Neutrophil (primary cell): Measurements from ENCODE around the gene RSPRY1.

Experiments
- H3K27ac ChIP-seq: fragments of 200-600 bp; sonication (generic); 2 replicates; pipeline ENCODE4 v1.5.1; 2016; ENCODE audit warnings: mild to moderate bottlenecking, moderate library complexity
- H3K27me3 ChIP-seq: fragments of 200-600 bp; sonication (generic); 2 replicates; pipeline ENCODE4 v1.6.0; 2016; ENCODE audit warnings: mild to moderate bottlenecking
- H3K36me3 ChIP-seq: fragments of 200-600 bp; sonication (generic); 2 replicates; pipeline ENCODE4 v1.5.1; 2017
- H3K4me1 ChIP-seq, 2 experiments: fragments of 200-600 bp in 1 of 2; sonication (generic) in 1 of 2; 1 replicate in 1 of 2; 2 replicates in 1 of 2; pipeline versions ENCODE4 v1.5.1 to v1.6.1; 2013 to 2016; ENCODE audit warnings: low read depth in 1 of 2, low read length in 1 of 2, mild to moderate bottlenecking in 1 of 2, moderate library complexity in 1 of 2; ENCODE audit not compliant: control insufficient read depth in 1 of 2, insufficient read depth in 1 of 2
- H3K4me3 ChIP-seq, 2 experiments: fragments of 200-600 bp in 1 of 2; sonication (generic) in 1 of 2; 1 replicate in 1 of 2; 2 replicates in 1 of 2; pipeline ENCODE4 v1.5.1; 2013 to 2016; ENCODE audit warnings: low read depth in 1 of 2, low read length in 1 of 2, mild to moderate bottlenecking in 1 of 2, moderate library complexity in 1 of 2
- H3K9me3 ChIP-seq: fragments of 200-600 bp; sonication (generic); 2 replicates; pipeline ENCODE4 v1.5.1; 2016
- TF ChIP-seq, protein P1 (sequence below): fragments of 200-600 bp; sonication (generic); IDR thresholded peaks from 2 replicates; pipeline ENCODE4 v1.5.1; 2016; ENCODE audit warnings: antibody characterized with exemption

RSPRY1 gene

DNA sequence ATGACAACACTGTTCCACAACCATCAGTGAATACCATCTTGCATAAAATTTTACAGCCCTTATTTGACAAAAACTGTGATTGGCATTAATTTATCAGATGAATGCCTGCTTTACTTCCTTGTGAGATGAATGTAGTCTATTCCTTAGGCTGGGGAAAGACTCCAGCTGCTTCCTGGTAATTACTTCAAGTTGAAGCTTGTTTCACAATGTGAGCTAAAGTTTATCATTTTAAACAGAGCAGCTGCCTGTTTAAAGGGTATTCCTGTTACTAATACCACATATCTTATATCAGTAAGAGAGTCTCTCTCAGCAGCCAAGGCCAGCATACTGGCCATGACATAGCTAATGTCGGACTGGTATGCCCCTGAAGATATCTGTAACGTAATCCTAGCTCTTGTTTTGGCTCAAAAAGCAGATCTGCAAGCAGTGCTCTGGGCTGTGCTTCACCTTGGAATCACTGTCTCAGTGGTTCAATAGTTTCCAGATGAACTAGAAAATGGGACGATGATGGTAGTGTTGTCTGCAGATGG lies 45.8 kb downstream of the RSPRY1 start:
- no peaks in the 10 kb centered on the region for H3K4me1 ChIP-seq
- no peaks in the 10 kb centered on the region for H3K27me3 ChIP-seq
- H3K4me3 ChIP-seq: no peak overlapping the region
- peaks cover 87% of the 10 kb centered on the region for H3K36me3 ChIP-seq
- no peaks in the 10 kb centered on the region for H3K9me3 ChIP-seq
- TF ChIP-seq, protein P1, sequence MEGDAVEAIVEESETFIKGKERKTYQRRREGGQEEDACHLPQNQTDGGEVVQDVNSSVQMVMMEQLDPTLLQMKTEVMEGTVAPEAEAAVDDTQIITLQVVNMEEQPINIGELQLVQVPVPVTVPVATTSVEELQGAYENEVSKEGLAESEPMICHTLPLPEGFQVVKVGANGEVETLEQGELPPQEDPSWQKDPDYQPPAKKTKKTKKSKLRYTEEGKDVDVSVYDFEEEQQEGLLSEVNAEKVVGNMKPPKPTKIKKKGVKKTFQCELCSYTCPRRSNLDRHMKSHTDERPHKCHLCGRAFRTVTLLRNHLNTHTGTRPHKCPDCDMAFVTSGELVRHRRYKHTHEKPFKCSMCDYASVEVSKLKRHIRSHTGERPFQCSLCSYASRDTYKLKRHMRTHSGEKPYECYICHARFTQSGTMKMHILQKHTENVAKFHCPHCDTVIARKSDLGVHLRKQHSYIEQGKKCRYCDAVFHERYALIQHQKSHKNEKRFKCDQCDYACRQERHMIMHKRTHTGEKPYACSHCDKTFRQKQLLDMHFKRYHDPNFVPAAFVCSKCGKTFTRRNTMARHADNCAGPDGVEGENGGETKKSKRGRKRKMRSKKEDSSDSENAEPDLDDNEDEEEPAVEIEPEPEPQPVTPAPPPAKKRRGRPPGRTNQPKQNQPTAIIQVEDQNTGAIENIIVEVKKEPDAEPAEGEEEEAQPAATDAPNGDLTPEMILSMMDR: no peak
- no peak overlapping the region for H3K27ac ChIP-seq

DNA sequence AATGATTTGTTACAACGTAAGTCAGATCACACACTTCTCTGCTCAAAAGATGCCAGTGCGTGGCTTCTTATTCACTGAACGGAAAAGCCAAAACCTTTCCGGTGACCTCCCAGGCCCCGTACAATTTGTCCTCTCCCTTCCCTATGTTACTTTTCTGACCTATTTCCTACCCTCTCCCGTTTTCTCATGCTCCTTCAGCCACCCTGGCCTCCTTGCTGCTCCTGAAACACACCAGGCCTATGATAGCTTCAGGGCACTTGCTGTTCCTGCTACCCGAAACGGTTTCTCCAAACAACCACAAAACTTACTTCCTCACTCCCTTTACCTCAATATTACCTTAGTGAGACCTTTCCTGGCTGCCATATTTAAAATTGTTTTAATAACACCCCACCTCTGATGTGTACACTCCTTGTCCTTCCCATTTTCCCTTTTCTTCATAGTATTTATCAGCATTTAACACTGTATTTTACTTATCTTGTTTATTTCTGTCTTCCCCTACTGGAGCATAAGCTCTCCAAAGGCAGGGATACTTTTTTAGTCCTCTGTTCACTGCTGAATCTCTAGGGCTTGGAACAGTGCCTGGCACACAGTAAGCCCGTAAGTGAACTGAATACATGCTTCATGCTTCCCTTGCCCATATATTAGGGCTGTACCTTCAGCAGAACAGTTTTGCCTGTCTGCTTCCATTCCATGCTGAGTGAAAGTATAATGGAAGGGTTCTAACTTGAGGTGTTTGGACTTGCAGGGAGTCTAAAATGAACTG lies 48.0 kb downstream of the RSPRY1 start:
- TF ChIP-seq, protein P1: no peak
- Histone ChIP-seq H3K36me3 (peaks cover 79% of the 10 kb centered on the region), H3K9me3 (no peaks in the 10 kb centered on the region), H3K27ac (no peak overlapping the region), H3K4me1 (no peaks in the 10 kb centered on the region), H3K27me3 (no peaks in the 10 kb centered on the region), H3K4me3 (no peak overlapping the region)

DNA sequence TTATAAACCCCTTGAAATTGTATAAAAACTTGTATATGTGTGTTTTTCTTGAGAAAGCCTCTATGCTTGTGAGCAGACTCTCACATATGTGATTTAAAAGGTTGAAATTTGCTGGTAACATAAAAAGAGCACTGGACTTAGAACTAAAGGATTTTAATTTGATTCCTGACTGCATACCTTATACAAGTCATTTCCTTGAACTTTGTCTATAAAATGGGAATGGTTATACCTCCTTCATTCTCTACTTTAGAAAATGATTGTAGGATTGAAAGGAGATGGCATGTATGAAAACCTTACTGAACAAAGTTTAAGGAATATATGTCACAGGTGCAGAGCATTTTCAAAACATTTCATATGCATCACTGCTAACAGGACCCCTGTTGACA lies 48.6 kb downstream of the RSPRY1 start:
- Histone ChIP-seq H3K4me3 (no peak overlapping the region), H3K27me3 (no peaks in the 10 kb centered on the region), H3K36me3 (peaks cover 80% of the 10 kb centered on the region), H3K9me3 (no peaks in the 10 kb centered on the region), H3K27ac (no peak overlapping the region), H3K4me1 (no peaks in the 10 kb centered on the region)
- TF ChIP-seq, protein P1: no peak

DNA sequence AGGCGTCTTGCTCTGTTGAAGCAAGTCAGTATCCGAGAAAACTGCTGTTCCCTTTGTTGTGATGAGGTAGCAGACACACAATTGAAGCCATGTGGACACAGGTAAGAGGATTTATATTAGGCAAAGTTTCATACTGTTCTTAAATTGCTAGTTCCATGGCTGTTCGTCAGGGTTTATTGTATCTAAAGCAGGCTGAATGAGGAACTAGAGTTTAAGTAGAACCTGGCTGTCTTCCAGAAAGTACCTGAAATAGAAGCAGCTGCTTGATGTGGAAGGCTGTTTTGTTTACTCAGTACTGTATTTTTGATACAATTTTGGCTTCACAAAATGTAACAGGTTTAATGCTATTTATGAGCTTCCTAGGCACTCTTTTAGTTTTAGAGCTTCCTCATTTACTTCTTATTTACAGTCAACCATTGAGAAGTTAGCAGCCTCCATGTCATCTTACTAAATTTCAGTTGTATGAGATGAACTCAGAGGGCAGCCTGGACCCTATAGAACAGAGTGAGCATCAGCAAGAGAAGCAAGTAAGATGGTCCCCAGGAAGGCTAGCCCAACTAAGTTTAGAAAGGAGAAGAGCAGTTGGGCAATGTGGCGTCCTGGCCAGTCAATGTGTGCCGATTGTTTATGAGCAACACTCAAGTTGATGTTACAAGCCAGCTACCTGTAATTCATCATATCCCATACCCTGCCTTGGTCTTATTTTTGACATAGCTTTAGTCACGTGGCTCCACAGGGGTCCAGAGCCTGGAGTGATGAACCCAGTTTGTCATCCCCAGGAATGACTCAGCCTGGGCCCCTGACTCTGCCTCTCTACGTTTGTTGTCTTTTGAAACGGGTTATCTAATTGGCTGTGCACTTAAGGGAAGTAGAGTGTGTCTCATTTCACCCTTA lies 49.2 kb downstream of the RSPRY1 start:
- H3K27ac ChIP-seq: peak overlapping the region; percentile 35
- peaks cover 74% of the 10 kb centered on the region for H3K36me3 ChIP-seq

DNA sequence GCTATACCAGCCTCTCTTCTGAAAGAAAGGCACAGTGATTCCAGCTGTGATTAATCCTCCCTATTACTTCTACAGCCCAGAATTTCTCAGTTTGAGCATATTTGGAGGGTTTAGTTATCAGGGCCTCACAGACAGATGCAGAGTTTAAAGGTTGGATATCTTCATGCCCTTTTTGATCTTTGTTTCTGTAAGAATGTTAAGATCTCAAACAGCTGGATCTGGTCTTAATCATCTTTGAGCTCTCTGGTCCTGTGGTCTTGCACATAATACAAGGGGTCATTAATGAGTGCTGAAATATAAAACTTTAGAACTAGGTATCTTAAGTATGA lies 49.9 kb downstream of the RSPRY1 start:
- Histone ChIP-seq H3K36me3 (peaks cover 68% of the 10 kb centered on the region), H3K9me3 (no peaks in the 10 kb centered on the region), H3K27ac (no peak overlapping the region), H3K4me1 (peaks cover 3 to 5% of the 10 kb centered on the region in 2 experiments), H3K27me3 (no peaks in the 10 kb centered on the region), H3K4me3 (no peak overlapping the region)
- TF ChIP-seq, protein P1: no peak

More for the DNA sequence above, 49.2 kb downstream of the RSPRY1 start:
- Histone ChIP-seq H3K4me1 (no peaks in the 10 kb centered on the region), H3K9me3 (no peaks in the 10 kb centered on the region), H3K27me3 (no peaks in the 10 kb centered on the region), H3K4me3 (no peak overlapping the region)
- TF ChIP-seq, protein P1: no peak
